RCC 7860 (cell line): ENCODE measurements around the gene STK32C.
"Not testable (repeated sequence)": the region's sequence is repeated elsewhere in the genome, so short reads cannot be mapped to it uniquely, and the experiment has no call there.

ENCODE experiments used
- DNase-seq: peaks from one replicate; pipeline ENCODE4 v3.0.0-alpha.2; 2015; ENCODE audit warnings: low spot score
- FAIRE-seq: peaks from 2 replicates; lab custom pipeline; 2012; peaks lifted over from hg19 to GRCh38; lab: Jason Lieb, UNC

The STK32C gene

DNA sequence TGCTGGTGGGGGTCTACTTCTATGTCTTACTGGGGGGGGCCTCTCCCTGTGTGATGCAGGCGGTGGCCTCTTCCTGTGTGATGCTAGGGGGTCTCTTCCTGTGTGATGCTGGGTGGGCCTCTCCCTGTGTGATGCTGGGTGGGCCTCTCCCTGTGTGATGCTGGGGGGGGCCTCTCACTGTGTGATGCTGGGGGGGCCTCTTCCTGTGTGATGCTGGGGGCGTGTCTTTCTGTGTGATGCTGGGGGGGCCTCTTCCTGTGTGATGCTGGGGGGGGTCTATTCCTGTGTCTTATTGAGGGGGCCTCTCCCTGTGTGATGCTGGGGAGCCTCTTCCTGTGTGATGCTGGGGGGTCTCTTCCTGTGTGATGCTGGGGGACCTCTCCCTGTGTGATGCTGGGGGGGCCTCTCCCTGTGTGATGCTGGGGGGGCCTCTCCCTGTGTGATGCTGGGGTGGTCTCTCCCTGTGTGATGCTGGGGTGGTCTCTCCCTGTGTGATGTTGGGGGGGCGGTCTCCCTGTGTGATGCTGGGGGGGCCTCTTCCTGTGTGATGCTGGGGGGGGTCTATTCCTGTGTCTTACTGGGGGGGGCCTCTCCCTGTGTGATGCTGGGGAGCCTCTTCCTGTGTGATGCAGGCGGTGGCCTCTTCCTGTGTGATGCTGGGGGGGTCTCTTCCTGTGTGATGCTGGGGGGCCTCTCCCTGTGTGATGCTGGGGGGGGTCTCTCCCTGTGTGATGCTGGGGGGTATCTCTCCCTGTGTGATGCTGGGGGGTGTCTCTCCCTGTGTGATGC, 146.7 kb downstream of the STK32C start:
- DNase-seq, FAIRE-seq: not testable (repeated sequence)

DNA sequence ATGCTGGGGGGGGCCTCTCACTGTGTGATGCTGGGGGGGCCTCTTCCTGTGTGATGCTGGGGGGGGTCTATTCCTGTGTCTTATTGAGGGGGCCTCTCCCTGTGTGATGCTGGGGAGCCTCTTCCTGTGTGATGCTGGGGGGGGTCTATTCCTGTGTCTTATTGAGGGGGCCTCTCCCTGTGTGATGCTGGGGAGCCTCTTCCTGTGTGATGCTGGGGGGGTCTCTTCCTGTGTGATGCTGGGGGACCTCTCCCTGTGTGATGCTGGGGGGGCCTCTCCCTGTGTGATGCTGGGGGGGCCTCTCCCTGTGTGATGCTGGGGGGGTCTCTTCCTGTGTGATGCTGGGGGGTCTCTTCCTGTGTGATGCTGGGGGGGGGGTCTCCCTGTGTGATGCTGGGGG, 147.5 kb downstream of the STK32C start:
- not testable (repeated sequence) for FAIRE-seq, DNase-seq

DNA sequence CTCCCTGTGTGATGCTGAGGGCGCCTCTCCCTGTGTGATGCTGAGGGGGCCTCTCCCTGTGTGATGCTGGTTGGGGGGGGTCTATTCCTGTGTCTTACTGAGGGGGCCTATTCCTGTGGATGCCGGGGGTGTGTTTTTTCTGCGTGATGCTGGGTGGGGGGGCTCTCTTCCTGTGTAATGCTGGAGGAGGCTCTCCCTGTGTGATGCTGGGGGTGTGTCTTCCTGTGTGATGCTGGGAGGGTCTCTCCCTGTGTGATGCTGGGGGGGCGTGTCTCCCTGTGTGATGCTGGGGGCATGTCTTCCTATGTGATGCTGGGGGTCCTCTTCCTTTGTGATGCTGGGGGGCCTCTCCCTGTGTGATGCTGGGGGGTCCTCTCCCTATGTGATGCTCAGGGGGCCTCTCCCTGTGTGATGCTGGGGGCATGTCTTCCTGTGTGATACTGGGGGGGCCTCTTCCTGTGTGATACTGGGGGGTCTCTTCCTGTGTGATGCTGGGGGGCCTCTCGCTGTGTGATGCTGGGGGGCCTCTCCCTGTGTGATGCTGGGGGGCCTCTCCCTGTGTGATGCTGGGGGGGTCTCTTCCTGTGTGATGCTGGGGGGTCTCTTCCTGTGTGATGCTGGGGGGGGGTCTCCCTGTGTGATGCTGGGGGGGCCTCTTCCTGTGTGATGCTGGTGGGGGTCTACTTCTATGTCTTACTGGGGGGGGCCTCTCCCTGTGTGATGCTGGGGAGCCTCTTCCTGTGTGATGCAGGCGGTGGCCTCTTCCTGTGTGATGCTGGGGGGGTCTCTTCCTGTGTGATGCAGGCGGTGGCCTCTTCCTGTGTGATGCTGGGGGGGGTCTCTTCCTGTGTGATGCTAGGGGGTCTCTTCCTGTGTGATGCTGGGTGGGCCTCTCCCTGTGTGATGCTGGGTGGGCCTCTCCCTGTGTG, 148.2 kb downstream of the STK32C start:
- not testable (repeated sequence) for FAIRE-seq, DNase-seq

DNA sequence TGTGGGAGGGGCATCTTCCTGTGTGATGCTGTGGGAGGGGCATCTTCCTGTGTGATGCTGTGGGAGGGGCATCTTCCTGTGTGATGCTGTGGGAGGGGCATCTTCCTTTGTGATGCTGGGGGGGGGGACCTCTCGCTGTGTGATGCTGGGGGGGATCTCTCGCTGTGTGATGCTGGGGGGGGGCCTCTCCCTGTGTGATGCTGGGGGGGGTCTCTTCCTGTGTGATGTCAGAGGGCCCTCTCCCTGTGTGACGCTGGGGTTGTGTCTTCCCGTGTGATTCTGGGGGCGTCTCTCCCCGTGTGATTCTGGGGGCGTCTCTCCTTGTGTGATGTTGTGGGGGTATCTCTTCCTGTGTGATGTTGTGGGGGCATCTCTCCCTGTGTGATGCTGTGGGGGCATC, 148.9 kb downstream of the STK32C start:
- DNase-seq, result no peak

DNA sequence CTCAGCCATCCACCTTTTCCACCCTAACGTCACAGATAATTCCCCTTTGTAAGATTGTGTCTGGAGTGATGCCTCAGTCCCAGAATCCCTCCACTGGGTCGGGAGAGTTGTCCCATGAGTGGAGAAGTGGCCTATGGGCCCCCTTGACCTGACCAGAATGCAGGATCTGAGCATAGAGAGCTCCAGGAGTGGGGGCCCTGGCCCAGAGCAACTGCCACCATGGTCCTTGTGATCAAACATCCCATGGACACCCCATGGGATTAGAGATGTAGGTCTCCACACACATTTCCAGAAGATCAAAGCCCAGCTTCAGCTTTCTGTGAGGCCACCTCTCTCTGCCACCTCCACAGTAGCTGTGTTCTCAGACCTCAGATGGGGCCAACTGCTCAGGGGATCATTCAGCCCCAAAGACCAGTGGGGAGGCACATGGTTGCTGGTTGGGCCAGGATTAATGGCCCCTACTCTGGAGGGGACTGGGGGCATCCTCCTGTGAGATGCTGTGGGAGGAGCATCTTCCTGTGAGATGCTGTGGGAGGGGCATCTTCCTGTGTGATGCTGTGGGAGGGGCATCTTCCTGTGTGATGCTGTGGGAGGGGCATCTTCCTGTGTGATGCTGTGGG, 149.5 kb downstream of the STK32C start:
- FAIRE-seq, result no peak
- no peak for DNase-seq

More for the DNA sequence above, 148.9 kb downstream of the STK32C start:
- FAIRE-seq, result no peak
